GM18861 (cell line): ENCODE measurements around the gene SCGB1D1.
"Not testable (repeated sequence)": the region's sequence is repeated elsewhere in the genome, so short reads cannot be mapped to it uniquely, and the experiment has no call there.

Source experiments
- ATAC-seq: cut with Tn5 transposase; IDR thresholded peaks from one replicate; pipeline ENCODE4 v1.9.1; 2021; ENCODE audit not compliant: unreplicated experiment

SCGB1D1 gene

DNA sequence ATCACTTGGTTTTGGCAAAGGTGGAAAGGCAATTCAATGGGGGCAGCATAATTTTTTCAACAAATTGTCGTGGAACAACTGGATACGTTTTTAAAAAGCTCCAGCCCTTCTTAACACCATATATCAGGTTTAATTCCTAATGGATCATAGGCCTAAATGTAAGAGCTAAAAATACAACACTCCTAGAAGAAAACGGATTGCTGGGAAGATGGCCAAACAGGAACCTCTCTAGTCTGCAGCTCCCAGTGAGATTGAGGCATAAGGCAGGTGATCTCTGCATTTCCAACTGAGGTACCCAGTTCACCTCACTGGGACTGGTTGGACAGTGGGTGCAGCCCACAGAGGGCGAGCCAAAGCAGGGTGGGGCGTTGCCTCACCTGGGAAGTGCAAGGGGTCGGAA, 32.4 kb upstream of the SCGB1D1 start:
- no peak for ATAC-seq

GRCh38 chr11:62166371-62166770, 23.6 kb upstream of the SCGB1D1 start:
- ATAC-seq = no peak

- ATAC-seq = no peak
Measured at GRCh38 chr11:62169448-62169847, 20.6 kb upstream of the SCGB1D1 start.

DNA sequence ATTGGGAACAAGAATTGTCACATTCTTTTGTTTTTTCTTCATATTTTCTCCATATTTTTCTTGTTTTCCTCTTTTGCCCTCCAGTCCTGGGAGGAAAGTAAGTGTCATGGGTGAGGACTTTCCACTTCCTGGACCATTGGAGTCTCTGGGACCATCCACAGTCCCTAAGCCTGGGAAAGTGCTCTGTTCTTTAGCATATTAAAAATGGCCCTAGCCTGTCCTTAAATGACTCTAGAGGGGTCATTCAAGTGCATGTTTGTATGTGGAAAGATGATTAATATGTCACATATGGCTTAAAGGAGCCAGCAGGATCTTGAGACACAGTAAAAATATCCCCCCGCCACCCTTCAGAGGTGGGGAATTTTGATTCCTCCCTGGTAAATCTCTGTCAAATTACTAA, 20.1 kb upstream of the SCGB1D1 start:
- no peak for ATAC-seq

DNA sequence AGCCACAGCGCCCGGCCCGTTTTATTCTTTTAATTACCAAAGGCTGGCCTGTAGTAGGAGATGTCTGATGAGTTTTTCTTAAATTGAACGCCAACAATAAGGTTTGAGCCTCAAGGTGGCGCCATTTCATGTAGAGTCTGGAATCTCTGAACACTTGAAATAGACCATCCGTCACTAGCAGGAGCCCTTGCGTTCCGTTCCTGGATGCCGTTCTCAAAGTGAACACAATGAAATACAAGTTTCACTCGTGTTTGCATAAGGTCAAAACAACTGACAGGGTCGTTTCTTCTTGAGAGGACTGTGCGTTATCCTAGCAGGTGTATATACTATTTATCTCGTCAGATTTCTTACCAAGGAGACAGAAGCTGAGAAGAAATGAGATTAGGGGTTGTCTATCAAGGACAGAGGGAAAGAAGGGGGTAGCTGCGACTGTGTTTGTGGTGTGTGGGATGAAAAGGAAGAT, 18.7 kb upstream of the SCGB1D1 start:
- ATAC-seq = no peak

DNA sequence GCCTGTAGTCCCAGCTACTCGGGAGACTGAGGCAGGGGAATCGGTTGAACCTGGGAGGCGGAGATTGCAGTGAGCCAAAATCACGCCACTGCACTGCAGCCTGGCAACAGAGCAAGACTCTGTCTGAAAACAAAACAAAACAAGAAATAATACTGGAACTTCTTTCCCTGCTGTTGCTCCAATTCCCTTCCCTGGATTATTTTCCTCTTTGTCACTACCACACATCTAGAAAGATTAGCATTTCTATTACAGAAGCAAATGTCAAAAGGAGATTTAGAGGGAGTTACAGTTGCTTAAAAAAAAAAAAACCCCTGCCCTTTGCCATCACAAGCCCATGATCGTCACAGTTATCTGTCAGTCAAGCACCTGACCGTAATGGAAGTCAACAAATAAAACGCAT, 17.7 kb upstream of the SCGB1D1 start:
- ATAC-seq = no peak

GRCh38 chr11:62176766-62177165, 13.2 kb upstream of the SCGB1D1 start:
- no peak for ATAC-seq

DNA sequence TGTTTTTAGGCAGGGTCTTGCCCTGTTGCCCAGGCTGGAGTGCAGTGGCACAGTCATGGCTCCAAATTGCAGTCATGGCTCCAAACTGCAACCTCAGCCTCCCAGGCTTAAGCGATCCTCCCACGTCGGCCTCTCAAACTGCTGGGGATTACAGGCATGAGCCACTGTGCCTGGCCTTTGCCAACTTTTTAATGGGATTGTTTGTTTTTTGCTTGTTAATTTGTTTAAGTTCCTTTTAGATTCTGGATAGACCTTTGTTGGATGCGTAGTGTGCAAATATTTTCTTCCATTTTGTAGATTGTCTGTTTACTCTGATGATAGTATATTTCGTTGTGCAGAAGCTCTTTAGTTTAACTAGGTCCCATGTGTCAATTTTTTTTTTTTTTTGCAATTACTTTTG, 10.0 kb upstream of the SCGB1D1 start:
- no peak for ATAC-seq

- no peak for ATAC-seq
Measured at GRCh38 chr11:62181097-62181496, 8.9 kb upstream of the SCGB1D1 start.

GRCh38 chr11:62182147-62182891, 7.7 kb upstream of the SCGB1D1 start:
- ATAC-seq = no peak

GRCh38 chr11:62186195-62186594, 3.8 kb upstream of the SCGB1D1 start:
- no peak for ATAC-seq

DNA sequence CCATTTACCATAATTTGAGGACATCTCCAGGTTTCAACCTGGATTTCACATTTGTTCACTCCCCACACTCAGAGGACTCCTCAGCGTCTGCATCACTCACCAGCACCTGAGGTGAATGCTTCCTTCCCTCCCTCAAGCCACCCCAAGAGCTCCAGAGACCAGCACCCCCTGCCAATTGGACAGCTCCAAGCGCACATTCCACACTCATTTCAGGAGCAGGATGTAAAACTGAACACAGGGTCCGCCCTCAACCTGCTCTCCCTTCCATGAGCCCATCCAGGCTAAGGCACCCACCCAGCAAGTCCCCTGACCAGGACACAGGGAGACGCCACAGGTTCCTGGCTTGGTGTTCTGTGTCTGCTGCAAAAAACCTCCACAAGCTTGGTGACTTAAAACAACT, 3.9 kb downstream of the SCGB1D1 start:
- no peak for ATAC-seq

GRCh38 chr11:62195010-62195409, 5.0 kb downstream of the SCGB1D1 start:
- not testable (repeated sequence) for ATAC-seq

GRCh38 chr11:62195945-62196344, 5.9 kb downstream of the SCGB1D1 start:
- no peak for ATAC-seq

DNA sequence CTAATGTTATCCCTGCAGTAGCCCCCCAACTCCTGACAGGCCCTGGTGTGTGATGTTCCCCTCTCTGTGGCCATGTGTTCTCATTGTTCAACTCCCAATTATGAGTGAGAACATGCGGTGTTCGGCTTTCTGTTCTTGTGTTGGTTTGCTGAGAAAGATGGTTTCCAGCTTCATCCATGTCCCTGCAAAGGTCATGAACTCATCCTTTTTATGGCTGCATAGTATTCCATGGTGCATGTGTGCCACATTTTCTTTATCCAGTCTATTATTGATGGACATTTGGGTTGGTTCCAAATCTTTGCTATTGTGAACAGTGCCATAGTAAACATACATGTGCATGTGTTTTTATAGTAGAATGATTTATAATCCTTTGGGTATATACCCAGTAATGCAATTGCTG, 7.4 kb downstream of the SCGB1D1 start:
- not testable (repeated sequence) for ATAC-seq

DNA sequence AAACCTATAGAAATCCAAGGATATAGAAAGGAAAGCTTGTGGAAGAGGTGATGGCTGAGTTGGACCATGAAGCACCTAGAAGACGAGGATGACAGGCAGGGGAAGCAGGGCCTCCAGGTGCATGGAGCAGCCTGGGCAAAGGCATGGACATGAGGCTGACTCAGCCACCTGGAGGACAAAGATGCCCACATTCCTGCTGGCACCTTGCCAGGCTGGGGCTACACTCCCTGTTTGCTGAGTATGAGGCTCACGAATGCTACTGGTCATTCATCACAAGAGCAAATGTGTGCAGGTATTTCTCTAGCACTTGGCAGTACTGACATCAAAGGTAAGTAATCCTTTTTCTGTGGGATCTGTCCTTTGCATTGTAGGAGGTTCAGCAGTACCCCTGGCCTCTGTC, 11.4 kb downstream of the SCGB1D1 start:
- no peak for ATAC-seq

DNA sequence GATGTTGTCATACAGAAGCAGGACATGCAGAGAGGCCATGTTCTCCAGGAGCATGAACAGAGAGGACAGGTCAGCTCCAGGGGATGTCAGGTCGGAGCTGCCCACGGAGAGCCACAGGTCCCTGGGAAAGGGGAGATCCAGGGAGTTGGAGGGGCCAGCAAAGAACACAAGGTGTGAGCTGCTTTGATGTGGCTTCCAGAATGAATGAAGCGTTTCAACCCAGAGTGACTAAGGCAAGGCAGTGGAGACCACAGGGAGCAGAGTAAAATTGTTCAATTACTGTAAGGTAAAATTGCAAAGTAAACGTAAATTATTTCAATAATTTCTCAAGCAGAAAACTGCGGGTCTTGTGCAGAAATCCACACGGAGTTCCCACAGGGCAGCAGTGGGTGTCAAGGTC, 12.9 kb downstream of the SCGB1D1 start:
- ATAC-seq = no peak

DNA sequence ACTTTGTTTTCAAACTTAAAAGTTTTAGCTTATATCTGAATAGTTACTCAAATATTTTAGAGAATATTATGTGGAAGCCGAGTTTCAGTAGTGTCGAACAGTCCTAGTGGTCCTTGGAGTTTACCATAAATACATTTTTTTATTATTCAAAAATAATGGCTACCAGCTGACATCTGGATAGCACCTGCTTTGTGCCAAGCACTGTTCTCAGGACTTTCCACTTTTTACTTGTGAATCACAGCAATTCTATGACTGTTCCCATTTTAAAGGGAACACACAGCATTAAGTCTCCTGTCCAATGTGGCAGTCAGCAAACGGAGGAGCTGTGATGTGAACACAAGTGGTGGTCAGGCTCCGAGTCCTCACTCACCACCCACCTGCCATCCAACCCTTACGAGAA, 14.4 kb downstream of the SCGB1D1 start:
- ATAC-seq = no peak

- ATAC-seq = no peak
Measured at GRCh38 chr11:62205441-62205840, 15.4 kb downstream of the SCGB1D1 start.

GRCh38 chr11:62206276-62207066, 16.5 kb downstream of the SCGB1D1 start:
- not testable (repeated sequence) for ATAC-seq

DNA sequence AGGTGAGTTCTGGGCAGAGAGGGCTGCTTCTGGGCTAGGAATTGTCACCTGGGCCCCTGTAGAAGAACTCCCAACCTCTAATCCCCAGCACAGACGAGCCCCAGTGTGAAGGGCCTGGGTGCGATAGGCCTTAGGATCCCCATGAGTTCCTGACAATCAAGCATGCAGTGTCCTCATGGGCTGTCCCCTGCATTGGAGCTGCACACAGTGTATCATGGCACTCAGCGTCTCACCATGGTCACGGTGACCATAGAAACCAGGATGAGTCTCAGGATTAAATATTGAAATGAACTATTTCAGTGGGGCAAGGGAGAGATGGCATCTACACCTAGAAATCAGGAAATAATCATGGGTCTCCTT, 18.7 kb downstream of the SCGB1D1 start:
- ATAC-seq = no peak

GRCh38 chr11:62217191-62217748, 27.3 kb downstream of the SCGB1D1 start:
- no peak for ATAC-seq
